RWPE2 (cell line): ENCODE data around the gene ZFP42.

Source experiments
- ATAC-seq: fragments of 200-7000 bp; cut with Tn5 transposase; 3 replicates; pipeline ENCODE4 v1.9.1; 2021; ENCODE audit warnings: low read depth
- DNase-seq: peaks from one replicate; pipeline ENCODE4 v3.0.0-alpha.2; 2020; ENCODE audit warnings: low spot score
- H3K27ac ChIP-seq: fragments of 450-650 bp; 2 replicates; pipeline ENCODE4 v1.5.1; 2017; ENCODE audit warnings: mild to moderate bottlenecking; ENCODE audit not compliant: poor library complexity, severe bottlenecking
- H3K27me3 ChIP-seq: fragments of 250-450 bp; sonication (Bioruptor Pico); 2 replicates; pipeline ENCODE4 v1.5.1; 2021; ENCODE audit warnings: mild to moderate bottlenecking, moderate library complexity; ENCODE audit not compliant: insufficient read depth, poor library complexity, severe bottlenecking
- H3K36me3 ChIP-seq: fragments of 250-450 bp; sonication (Bioruptor Pico); 2 replicates; pipeline ENCODE4 v1.5.1; 2020; ENCODE audit warnings: low read depth, mild to moderate bottlenecking, moderate library complexity
- H3K4me1 ChIP-seq: fragments of 250-450 bp; sonication (Bioruptor Pico); 2 replicates; pipeline ENCODE4 v1.5.1; 2021; ENCODE audit warnings: mild to moderate bottlenecking, moderate library complexity; ENCODE audit not compliant: insufficient read depth, poor library complexity, severe bottlenecking
- H3K4me3 ChIP-seq: fragments of 250-450 bp; sonication (Bioruptor Pico); 2 replicates; pipeline ENCODE4 v1.5.1; 2021; ENCODE audit warnings: mild to moderate bottlenecking, moderate library complexity; ENCODE audit not compliant: severe bottlenecking
- H3K9me3 ChIP-seq: fragments of 250-450 bp; sonication (Bioruptor Pico); 2 replicates; pipeline ENCODE4 v1.5.1; 2021; ENCODE audit warnings: mild to moderate bottlenecking, moderate library complexity; ENCODE audit not compliant: severe bottlenecking
- TF ChIP-seq, protein P1 (sequence below): fragments of 450-650 bp; IDR thresholded peaks from one replicate; pipeline ENCODE4 v1.5.1; 2017; ENCODE audit warnings: mild to moderate bottlenecking, moderate library complexity; ENCODE audit not compliant: poor library complexity, severe bottlenecking

ZFP42 gene

DNA sequence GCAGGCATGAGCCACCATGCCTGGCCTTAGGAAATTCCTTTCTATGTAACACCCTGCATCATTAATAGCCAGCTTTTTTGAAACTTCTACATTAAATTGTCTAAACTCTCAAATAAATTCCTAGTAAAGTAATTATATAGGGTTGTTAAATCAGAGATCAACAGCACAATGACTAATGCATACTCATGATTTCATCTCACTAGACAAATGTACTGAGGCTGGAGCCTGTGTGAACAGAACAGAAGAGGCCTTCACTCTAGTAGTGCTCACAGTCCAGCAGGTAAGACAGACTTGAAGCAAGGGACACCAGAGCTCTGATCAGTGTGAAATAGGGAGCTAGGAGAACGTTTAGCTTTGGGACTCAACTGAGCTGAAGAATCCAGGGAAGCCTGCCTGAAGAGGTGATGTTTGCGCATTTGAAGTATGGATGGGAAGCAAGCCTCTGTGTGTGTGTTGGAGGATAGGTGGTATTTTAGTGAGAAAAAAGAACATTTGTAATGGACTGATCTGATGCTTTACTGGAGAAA lies 3.9 kb downstream of the ZFP42 start:
- Histone ChIP-seq H3K9me3 (no peaks in the 10 kb centered on the region), H3K27ac (no peak overlapping the region), H3K27me3 (no peaks in the 10 kb centered on the region), H3K4me1 (peaks cover 15% of the 10 kb centered on the region), H3K36me3 (no peaks in the 10 kb centered on the region), H3K4me3 (no peak overlapping the region)
- TF ChIP-seq, protein P1, sequence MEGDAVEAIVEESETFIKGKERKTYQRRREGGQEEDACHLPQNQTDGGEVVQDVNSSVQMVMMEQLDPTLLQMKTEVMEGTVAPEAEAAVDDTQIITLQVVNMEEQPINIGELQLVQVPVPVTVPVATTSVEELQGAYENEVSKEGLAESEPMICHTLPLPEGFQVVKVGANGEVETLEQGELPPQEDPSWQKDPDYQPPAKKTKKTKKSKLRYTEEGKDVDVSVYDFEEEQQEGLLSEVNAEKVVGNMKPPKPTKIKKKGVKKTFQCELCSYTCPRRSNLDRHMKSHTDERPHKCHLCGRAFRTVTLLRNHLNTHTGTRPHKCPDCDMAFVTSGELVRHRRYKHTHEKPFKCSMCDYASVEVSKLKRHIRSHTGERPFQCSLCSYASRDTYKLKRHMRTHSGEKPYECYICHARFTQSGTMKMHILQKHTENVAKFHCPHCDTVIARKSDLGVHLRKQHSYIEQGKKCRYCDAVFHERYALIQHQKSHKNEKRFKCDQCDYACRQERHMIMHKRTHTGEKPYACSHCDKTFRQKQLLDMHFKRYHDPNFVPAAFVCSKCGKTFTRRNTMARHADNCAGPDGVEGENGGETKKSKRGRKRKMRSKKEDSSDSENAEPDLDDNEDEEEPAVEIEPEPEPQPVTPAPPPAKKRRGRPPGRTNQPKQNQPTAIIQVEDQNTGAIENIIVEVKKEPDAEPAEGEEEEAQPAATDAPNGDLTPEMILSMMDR, result no peak
- DNase-seq (no peak), ATAC-seq (peak; percentile 51; the same call in 2 of the 3 replicates)

DNA sequence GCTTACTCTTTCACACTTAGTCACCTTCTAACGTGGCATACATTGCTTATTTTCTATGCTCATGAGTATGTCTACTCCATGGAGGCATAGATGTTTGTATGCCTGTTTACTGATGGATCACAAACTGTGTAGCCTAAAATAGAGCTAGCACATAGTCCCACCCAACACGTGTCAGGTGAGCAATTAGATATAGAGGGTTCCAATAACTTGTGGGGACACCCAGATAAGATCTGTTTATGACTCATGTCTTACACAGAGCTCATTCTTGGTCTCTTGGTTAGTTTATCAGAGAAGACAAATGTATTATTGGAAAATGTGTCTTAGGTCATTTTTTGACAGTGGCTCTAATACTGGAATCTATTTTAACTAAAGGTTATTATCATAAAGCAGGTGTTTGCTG lies 6.8 kb downstream of the ZFP42 start:
- TF ChIP-seq, protein P1, result no peak
- DNase-seq, result no peak
- H3K27me3 ChIP-seq, result no peaks in the 10 kb centered on the region
- peak overlapping the region; percentile 38 for H3K27ac ChIP-seq
- peak; percentile 54 for ATAC-seq
- peaks cover 15% of the 10 kb centered on the region for H3K4me1 ChIP-seq
- H3K9me3 ChIP-seq, result no peaks in the 10 kb centered on the region
- no peak overlapping the region for H3K4me3 ChIP-seq
- no peaks in the 10 kb centered on the region for H3K36me3 ChIP-seq

DNA sequence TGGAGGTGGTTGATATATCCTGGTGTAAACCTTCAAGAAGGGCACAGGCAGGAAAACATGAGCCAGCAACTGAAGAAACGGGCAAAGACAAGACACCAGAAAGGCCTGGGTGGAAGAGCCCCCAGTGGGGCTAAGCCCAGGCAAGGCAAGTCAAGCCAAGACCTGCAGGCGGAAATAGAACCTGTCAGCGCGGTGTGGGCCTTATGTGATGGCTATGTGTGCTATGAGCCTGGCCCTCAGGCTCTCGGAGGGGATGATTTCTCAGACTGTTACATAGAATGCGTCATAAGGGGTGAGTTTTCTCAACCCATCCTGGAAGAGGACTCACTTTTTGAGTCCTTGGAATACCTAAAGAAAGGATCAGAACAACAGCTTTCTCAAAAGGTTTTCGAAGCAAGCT lies 7.2 kb downstream of the ZFP42 start:
- peak; percentile 56 for ATAC-seq
- Histone ChIP-seq H3K4me1 (peaks cover 15% of the 10 kb centered on the region), H3K27me3 (no peaks in the 10 kb centered on the region), H3K27ac (peak overlapping the region; percentile 38), H3K4me3 (no peak overlapping the region), H3K36me3 (no peaks in the 10 kb centered on the region), H3K9me3 (no peaks in the 10 kb centered on the region)
- TF ChIP-seq, protein P1, result no peak
- no peak for DNase-seq

DNA sequence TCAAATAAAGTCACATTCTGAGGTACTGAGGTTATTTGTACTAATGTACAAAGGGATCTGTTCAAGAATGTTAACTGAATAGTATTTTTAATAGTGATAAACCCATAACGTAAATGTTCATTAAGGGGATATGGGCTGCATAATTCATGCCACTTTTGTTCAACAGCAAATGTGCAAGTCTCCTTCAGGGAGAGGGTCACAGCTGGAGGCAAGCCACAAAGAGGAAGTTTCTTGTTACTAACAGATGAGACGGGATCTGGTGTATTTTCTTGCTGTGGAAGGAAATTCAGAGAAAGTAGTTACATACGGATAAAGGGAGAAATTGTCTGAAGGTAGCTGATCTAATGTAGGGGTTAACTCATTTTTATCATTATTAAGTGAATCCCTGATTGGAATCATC lies 10.0 kb downstream of the ZFP42 start:
- no peaks in the 10 kb centered on the region for H3K9me3 ChIP-seq
- DNase-seq (no peak), ATAC-seq (no peak)
- no peak overlapping the region for H3K27ac ChIP-seq
- H3K36me3 ChIP-seq, result no peaks in the 10 kb centered on the region
- no peak overlapping the region for H3K4me3 ChIP-seq
- no peaks in the 10 kb centered on the region for H3K27me3 ChIP-seq
- TF ChIP-seq, protein P1, result no peak
- peaks cover 10% of the 10 kb centered on the region for H3K4me1 ChIP-seq

DNA sequence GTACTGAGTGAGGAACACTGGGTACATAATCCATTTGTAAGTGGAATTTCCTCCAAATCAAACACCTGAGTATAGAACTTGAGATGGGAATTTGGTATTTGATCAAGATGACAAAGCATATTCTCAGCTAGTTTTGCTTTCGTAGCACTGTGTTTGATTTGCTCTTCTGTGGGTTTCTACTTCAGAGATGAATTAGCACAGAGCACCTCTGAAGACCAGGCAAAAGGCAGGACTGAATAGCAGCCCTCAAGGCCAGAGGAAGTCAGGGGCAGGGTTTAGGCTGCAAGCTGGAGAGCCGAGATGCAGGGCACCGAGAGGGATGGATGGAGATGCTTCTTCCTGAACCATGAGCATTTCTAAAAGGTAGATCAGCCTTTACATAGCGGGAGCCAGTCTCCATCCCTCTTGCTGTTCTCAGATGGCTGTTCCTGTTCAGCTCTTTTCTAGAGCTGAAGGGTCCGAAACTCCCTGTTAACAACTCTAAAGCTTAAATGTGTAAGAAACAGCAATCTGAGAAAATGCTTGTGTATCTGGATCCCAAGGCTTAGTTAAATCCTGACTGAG lies 10.8 kb downstream of the ZFP42 start:
- ATAC-seq (no peak), DNase-seq (no peak)
- H3K4me1 ChIP-seq, result peaks cover 10% of the 10 kb centered on the region
- no peaks in the 10 kb centered on the region for H3K9me3 ChIP-seq
- no peaks in the 10 kb centered on the region for H3K27me3 ChIP-seq
- H3K4me3 ChIP-seq, result no peak overlapping the region
- H3K27ac ChIP-seq, result no peak overlapping the region
- no peaks in the 10 kb centered on the region for H3K36me3 ChIP-seq
- TF ChIP-seq, protein P1, result no peak
